WERI-Rb-1 (cell line): ENCODE results near the gene TCEA3.

Experiments used
- DNase-seq: peaks from one replicate; pipeline ENCODE4 v3.0.0-alpha.2; 2020
- H3K27ac ChIP-seq: fragments of 250-450 bp; sonication (Bioruptor Pico); 2 replicates; pipeline ENCODE4 v1.5.1; 2020; ENCODE audit warnings: mild to moderate bottlenecking, moderate library complexity
- H3K27me3 ChIP-seq: fragments of 250-450 bp; sonication (Bioruptor Pico); 2 replicates; pipeline ENCODE4 v1.5.1; 2021; ENCODE audit warnings: mild to moderate bottlenecking, low read depth, moderate library complexity; ENCODE audit not compliant: insufficient read depth, severe bottlenecking
- H3K36me3 ChIP-seq: fragments of 250-450 bp; sonication (Bioruptor Pico); 2 replicates; pipeline ENCODE4 v1.5.1; 2020; ENCODE audit warnings: mild to moderate bottlenecking, moderate library complexity
- H3K4me3 ChIP-seq: 2 replicates; pipeline ENCODE4 v1.5.1; 2011; ENCODE audit warnings: low read depth, mild to moderate bottlenecking, control low read depth, low read length
- H3K9me3 ChIP-seq: fragments of 250-450 bp; sonication (Bioruptor Pico); 2 replicates; pipeline ENCODE4 v1.5.1; 2021; ENCODE audit warnings: mild to moderate bottlenecking, moderate library complexity; ENCODE audit not compliant: severe bottlenecking
- CTCF ChIP-seq: IDR thresholded peaks from 2 replicates; pipeline ENCODE4 v1.5.1; 2011; ENCODE audit warnings: low read depth, mild to moderate bottlenecking, control low read depth, inconsistent platforms, low read length

Gene TCEA3

GRCh38 chr1:23354245-23354644 lies 70.3 kb downstream of the TCEA3 start:
- Histone ChIP-seq H3K27ac (no peak overlapping the region), H3K9me3 (no peaks in the 10 kb centered on the region), H3K27me3 (no peaks in the 10 kb centered on the region), H3K4me3 (no peak overlapping the region), H3K36me3 (peaks cover 3% of the 10 kb centered on the region; the same call in 1 of the 2 replicates)
- peak; percentile 23; the same call in 1 of the 2 replicates for TF ChIP-seq CTCF
- no peak for DNase-seq

GRCh38 chr1:23352096-23352695 lies 72.4 kb downstream of the TCEA3 start:
- DNase-seq = peak; percentile 32
- no peaks in the 10 kb centered on the region for H3K9me3 ChIP-seq
- no peaks in the 10 kb centered on the region for H3K27me3 ChIP-seq
- H3K4me3 ChIP-seq = no peak overlapping the region
- H3K27ac ChIP-seq = no peak overlapping the region
- TF ChIP-seq CTCF = no peak
- H3K36me3 ChIP-seq = no peaks in the 10 kb centered on the region

GRCh38 chr1:23345920-23346319 lies 78.6 kb downstream of the TCEA3 start:
- Histone ChIP-seq H3K27me3 (no peaks in the 10 kb centered on the region), H3K9me3 (no peaks in the 10 kb centered on the region), H3K27ac (peak overlapping the region; percentile 100; the same call in 1 of the 2 replicates), H3K36me3 (peaks cover 16% of the 10 kb centered on the region), H3K4me3 (no peak overlapping the region)
- DNase-seq = no peak
- TF ChIP-seq CTCF = no peak

- Histone ChIP-seq H3K9me3 (no peaks in the 10 kb centered on the region), H3K27ac (peak overlapping the region; percentile 100), H3K36me3 (peaks cover 25% of the 10 kb centered on the region), H3K27me3 (no peaks in the 10 kb centered on the region), H3K4me3 (peak overlapping the region; percentile 86)
- peak; percentile 32 for DNase-seq
- TF ChIP-seq CTCF = no peak
These were observed 79.5 kb downstream of the TCEA3 start for GRCh38 chr1:23344987-23345472.

GRCh38 chr1:23344111-23344986 lies 80.2 kb downstream of the TCEA3 start, which contains the start of gene HNRNPR:
Gene HNRNPR, minus strand, starts transcription at chr1:23344284. Its CDS starts 3,276 bp downstream, at chr1:23341008.
- Histone ChIP-seq H3K4me3 (peak within 1 kb of the TSS; percentile 99), H3K27ac (peak within 1 kb of the TSS; percentile 100), H3K27me3 (no peaks in the 10 kb centered on the region), H3K9me3 (no peaks in the 10 kb centered on the region), H3K36me3 (peaks cover 29% of the 10 kb centered on the region)
- TF ChIP-seq CTCF = peak; percentile 3; the same call in 1 of the 2 replicates
- DNase-seq = peak; percentile 100
